Neural cell (in vitro differentiated cells): ENCODE results near the gene CCDC85C. TPM values are rescaled to one million over a fixed set of nuclear protein-coding genes. Genes with fewer than 3 reads are reported as not detected.

ENCODE experiments used
- H2AFZ ChIP-seq: fragments of 200-600, 300-800 bp; sonication (generic), shearing (Covaris generic); 2 replicates; pipeline ENCODE4 v1.6.0; 2014; ENCODE audit warnings: low read depth, mild to moderate bottlenecking, antibody characterized with exemption, low read length, moderate library complexity
- H3F3A ChIP-seq: fragments of 200-600 bp; shearing (Covaris generic); 2 replicates; pipeline ENCODE4 v1.6.1; 2016; ENCODE audit warnings: mild to moderate bottlenecking, moderate library complexity, mixed read lengths, antibody characterized with exemption, low read length; ENCODE audit not compliant: insufficient read depth, poor library complexity, severe bottlenecking
- H3K27ac ChIP-seq: fragments of 200-600, 300-800 bp; sonication (generic), shearing (Covaris generic); 2 replicates; pipeline ENCODE4 v1.5.1; 2014; ENCODE audit warnings: mild to moderate bottlenecking, low read length, moderate library complexity
- H3K27me3 ChIP-seq: fragments of 300-800, 200-600 bp; sonication (generic), shearing (Covaris generic); 2 replicates; pipeline ENCODE4 v1.6.0; 2014; ENCODE audit warnings: mild to moderate bottlenecking, low read depth, low read length, moderate library complexity; ENCODE audit not compliant: insufficient read depth
- H3K36me3 ChIP-seq: fragments of 300-800, 200-600 bp; sonication (generic), shearing (Covaris generic); 2 replicates; pipeline ENCODE4 v1.5.1; 2014; ENCODE audit warnings: mild to moderate bottlenecking, antibody characterized with exemption, low read length, moderate library complexity; ENCODE audit not compliant: insufficient read depth
- H3K4me2 ChIP-seq: fragments of 300-800, 200-600 bp; sonication (generic), shearing (Covaris generic); 2 replicates; pipeline ENCODE4 v1.6.0; 2014; ENCODE audit warnings: mild to moderate bottlenecking, low read length
- H3K4me3 ChIP-seq: fragments of 300-800, 200-600 bp; sonication (generic), shearing (Covaris generic); 2 replicates; pipeline ENCODE4 v1.5.1; 2014; ENCODE audit warnings: mild to moderate bottlenecking, low read length, moderate library complexity
- H3K79me2 ChIP-seq: fragments of 200-600 bp; shearing (Covaris generic); replicated peaks from 2 replicates; pipeline ENCODE4 v1.6.0; 2014; ENCODE audit warnings: mild to moderate bottlenecking, low read length, moderate library complexity; ENCODE audit not compliant: insufficient read depth
- H3K9ac ChIP-seq: fragments of 300-800, 200-600 bp; sonication (generic), shearing (Covaris generic); 2 replicates; pipeline ENCODE4 v1.6.1; 2016; ENCODE audit warnings: mild to moderate bottlenecking, low read length, mixed read lengths
- H3K9me2 ChIP-seq: fragments of 200-600 bp; shearing (Covaris generic); 2 replicates; pipeline ENCODE4 v1.6.1; 2016; ENCODE audit warnings: mild to moderate bottlenecking, low read length, mixed read lengths; ENCODE audit not compliant: insufficient read depth
- H3K9me3 ChIP-seq: fragments of 200-600, 300-800 bp; sonication (generic), shearing (Covaris generic); 2 replicates; pipeline ENCODE4 v1.6.1; 2016; ENCODE audit warnings: mild to moderate bottlenecking, mixed run types, low read length, moderate library complexity, mixed read lengths
- H4K20me1 ChIP-seq: fragments of 200-600 bp; shearing (Covaris generic); 2 replicates; pipeline ENCODE4 v1.6.1; 2016; ENCODE audit warnings: mild to moderate bottlenecking, mixed run types; ENCODE audit not compliant: insufficient read depth
- EP300 ChIP-seq: fragments of 450-650 bp; conservative IDR thresholded peaks from 2 replicates; pipeline ENCODE4 v1.6.1; 2014; ENCODE audit warnings: antibody characterized with exemption, mild to moderate bottlenecking, moderate library complexity; ENCODE audit not compliant: poor library complexity, severe bottlenecking
- EZH2 ChIP-seq: fragments of 200-600, 300-800 bp; shearing (Covaris generic), sonication (generic); IDR thresholded peaks from 2 replicates; pipeline ENCODE4 v1.6.1; 2014; ENCODE audit warnings: antibody characterized with exemption, low read length, borderline replicate concordance, mild to moderate bottlenecking; ENCODE audit not compliant: insufficient read depth, poor library complexity, severe bottlenecking
- MXI1 ChIP-seq: fragments of 450-650 bp; conservative IDR thresholded peaks from 2 replicates; pipeline ENCODE4 v1.6.1; 2014; ENCODE audit warnings: antibody characterized with exemption, mild to moderate bottlenecking; ENCODE audit not compliant: poor library complexity, severe bottlenecking
- POLR2AphosphoS5 ChIP-seq: IDR thresholded peaks from 2 replicates; pipeline ENCODE4 v1.6.1; 2012
- RAD21 ChIP-seq: fragments of 450-650 bp; conservative IDR thresholded peaks from 2 replicates; pipeline ENCODE4 v1.6.1; 2014; ENCODE audit warnings: antibody characterized with exemption, mild to moderate bottlenecking, moderate library complexity
- SMC3 ChIP-seq: fragments of 450-650 bp; conservative IDR thresholded peaks from 2 replicates; pipeline ENCODE4 v1.6.1; 2014; ENCODE audit warnings: antibody characterized with exemption, mild to moderate bottlenecking, moderate library complexity; ENCODE audit not compliant: poor library complexity
- TAF1 ChIP-seq: IDR thresholded peaks from 2 replicates; pipeline ENCODE4 v1.6.1; 2012; ENCODE audit warnings: low read depth
- polyA plus RNA-seq: library from polyadenylated mRNA; depleted of rRNA; stranded (reverse); fragments of >200 nt; gene quantifications from 2 replicates; pipeline ENCODE4 v1.2.3, GENCODE V29; 2014
- TF ChIP-seq, protein P1 (sequence below): fragments of 450-650 bp; IDR thresholded peaks from 2 replicates; pipeline ENCODE4 v1.5.1; 2014; ENCODE audit warnings: antibody characterized with exemption, mild to moderate bottlenecking, moderate library complexity; ENCODE audit not compliant: poor library complexity, severe bottlenecking
- TF ChIP-seq, protein P2 (sequence below): IDR thresholded peaks from 2 replicates; pipeline ENCODE4 v1.6.1; 2012; ENCODE audit warnings: borderline replicate concordance

Gene CCDC85C
- polyA plus RNA-seq, 1 donor from 2014 or later, result 24.8 TPM

DNA sequence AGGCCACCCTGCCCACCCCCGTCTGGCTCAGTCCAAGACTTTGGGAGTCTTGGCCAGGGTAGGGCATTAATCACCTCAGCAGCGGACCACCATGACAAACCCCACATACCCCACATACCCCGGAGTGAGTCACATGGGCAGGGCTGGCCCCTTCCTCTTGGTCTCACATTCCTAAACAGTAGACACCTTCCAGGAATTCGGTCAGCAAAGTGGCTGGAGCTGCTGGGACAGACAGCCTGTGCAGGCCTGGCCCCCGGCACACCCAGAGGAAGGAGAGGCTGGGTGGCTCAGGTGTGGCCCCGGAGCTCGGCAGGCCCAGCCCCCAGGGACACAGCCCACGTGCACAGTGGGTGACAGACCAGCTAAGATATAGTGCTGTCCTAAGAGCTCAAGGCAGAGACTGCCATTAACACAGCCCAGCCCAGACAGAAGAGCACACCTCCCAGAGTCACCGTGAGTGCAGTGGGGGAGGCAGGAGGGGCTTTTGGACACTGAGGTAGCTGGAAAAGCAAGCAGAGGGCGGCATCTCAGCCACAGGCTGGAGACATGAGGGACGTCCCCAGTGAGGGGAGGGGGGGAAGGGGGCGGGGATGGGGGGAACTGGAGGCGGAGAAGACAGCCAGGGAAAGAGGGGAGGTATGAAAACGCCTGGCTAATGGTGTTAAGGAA is 24.0 kb downstream of the CCDC85C start:
- no peaks in the 10 kb centered on the region for H3K79me2 ChIP-seq
- no peak overlapping the region for H3K4me3 ChIP-seq
- H3K36me3 ChIP-seq, result no peaks in the 10 kb centered on the region
- H3F3A ChIP-seq, result no peaks in the 10 kb centered on the region
- H3K9ac ChIP-seq, result no peak overlapping the region
- H3K9me2 ChIP-seq, result no peaks in the 10 kb centered on the region
- TF ChIP-seq EP300 (no peak), MXI1 (no peak), TAF1 (no peak), RAD21 (no peak), EZH2 (no peak), POLR2AphosphoS5 (no peak), SMC3 (no peak)
- TF ChIP-seq, protein P1, sequence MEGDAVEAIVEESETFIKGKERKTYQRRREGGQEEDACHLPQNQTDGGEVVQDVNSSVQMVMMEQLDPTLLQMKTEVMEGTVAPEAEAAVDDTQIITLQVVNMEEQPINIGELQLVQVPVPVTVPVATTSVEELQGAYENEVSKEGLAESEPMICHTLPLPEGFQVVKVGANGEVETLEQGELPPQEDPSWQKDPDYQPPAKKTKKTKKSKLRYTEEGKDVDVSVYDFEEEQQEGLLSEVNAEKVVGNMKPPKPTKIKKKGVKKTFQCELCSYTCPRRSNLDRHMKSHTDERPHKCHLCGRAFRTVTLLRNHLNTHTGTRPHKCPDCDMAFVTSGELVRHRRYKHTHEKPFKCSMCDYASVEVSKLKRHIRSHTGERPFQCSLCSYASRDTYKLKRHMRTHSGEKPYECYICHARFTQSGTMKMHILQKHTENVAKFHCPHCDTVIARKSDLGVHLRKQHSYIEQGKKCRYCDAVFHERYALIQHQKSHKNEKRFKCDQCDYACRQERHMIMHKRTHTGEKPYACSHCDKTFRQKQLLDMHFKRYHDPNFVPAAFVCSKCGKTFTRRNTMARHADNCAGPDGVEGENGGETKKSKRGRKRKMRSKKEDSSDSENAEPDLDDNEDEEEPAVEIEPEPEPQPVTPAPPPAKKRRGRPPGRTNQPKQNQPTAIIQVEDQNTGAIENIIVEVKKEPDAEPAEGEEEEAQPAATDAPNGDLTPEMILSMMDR, result no peak
- TF ChIP-seq, protein P2, sequence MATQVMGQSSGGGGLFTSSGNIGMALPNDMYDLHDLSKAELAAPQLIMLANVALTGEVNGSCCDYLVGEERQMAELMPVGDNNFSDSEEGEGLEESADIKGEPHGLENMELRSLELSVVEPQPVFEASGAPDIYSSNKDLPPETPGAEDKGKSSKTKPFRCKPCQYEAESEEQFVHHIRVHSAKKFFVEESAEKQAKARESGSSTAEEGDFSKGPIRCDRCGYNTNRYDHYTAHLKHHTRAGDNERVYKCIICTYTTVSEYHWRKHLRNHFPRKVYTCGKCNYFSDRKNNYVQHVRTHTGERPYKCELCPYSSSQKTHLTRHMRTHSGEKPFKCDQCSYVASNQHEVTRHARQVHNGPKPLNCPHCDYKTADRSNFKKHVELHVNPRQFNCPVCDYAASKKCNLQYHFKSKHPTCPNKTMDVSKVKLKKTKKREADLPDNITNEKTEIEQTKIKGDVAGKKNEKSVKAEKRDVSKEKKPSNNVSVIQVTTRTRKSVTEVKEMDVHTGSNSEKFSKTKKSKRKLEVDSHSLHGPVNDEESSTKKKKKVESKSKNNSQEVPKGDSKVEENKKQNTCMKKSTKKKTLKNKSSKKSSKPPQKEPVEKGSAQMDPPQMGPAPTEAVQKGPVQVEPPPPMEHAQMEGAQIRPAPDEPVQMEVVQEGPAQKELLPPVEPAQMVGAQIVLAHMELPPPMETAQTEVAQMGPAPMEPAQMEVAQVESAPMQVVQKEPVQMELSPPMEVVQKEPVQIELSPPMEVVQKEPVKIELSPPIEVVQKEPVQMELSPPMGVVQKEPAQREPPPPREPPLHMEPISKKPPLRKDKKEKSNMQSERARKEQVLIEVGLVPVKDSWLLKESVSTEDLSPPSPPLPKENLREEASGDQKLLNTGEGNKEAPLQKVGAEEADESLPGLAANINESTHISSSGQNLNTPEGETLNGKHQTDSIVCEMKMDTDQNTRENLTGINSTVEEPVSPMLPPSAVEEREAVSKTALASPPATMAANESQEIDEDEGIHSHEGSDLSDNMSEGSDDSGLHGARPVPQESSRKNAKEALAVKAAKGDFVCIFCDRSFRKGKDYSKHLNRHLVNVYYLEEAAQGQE, result no peak
- no peak overlapping the region for H2AFZ ChIP-seq
- H4K20me1 ChIP-seq, result no peaks in the 10 kb centered on the region
- no peak overlapping the region for H3K27ac ChIP-seq
- H3K9me3 ChIP-seq, result no peaks in the 10 kb centered on the region
- H3K27me3 ChIP-seq, result no peaks in the 10 kb centered on the region
- no peak overlapping the region for H3K4me2 ChIP-seq

DNA sequence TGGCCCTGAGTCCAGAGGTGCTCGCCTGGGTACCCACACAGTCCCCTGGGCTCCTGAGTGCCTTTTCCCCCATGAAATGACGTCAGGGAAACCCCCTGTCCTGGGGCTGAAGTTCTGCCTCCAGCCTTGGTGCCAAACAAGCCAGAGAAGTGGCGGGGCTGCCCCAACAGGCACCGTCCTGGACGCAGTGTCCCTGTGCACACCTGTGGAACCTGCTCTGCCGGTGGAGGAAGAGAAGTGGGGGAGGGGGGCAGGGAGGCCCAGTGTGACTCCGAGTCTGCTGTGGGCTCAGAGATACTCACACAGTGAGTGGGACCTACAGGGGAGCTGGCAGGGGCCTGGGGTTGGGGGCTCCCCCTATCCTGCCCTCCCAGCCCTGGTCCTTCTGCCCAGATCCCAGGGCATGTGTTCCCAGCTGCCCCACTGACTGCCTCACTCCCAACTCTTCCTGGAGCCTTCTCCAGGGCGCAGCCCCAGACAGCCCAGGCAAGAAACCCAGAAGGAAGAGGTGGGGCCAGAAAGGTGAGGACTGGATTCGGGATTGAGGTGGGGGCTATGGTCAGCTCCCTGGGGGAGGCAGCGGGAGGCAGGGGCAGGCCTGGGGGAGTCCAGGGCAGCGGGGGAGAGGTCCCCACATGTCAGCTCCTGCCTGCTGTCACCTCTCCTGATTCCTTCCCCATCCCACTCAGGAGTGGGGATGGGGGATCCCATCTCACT is 24.7 kb downstream of the CCDC85C start:
- H3K79me2 ChIP-seq, result no peaks in the 10 kb centered on the region

More for the DNA sequence above, 24.7 kb downstream of the CCDC85C start:
- H3F3A ChIP-seq, result no peaks in the 10 kb centered on the region
- no peaks in the 10 kb centered on the region for H3K9me2 ChIP-seq
- H3K4me2 ChIP-seq, result no peak overlapping the region
- H3K27me3 ChIP-seq, result no peaks in the 10 kb centered on the region
- no peak overlapping the region for H3K9ac ChIP-seq
- TF ChIP-seq EZH2 (no peak), SMC3 (no peak), EP300 (no peak), MXI1 (no peak), TAF1 (no peak)
- TF ChIP-seq, protein P1, result no peak
- no peak overlapping the region for H3K4me3 ChIP-seq
- no peak overlapping the region for H2AFZ ChIP-seq
- no peak overlapping the region for H3K27ac ChIP-seq
- H3K9me3 ChIP-seq, result no peaks in the 10 kb centered on the region
- H4K20me1 ChIP-seq, result no peaks in the 10 kb centered on the region
- H3K36me3 ChIP-seq, result no peaks in the 10 kb centered on the region
